NB4 (cell line): ENCODE data around the gene MAPK1.

Experiments
- DNase-seq: peaks from one replicate; pipeline ENCODE4 v3.0.0; 2010; ENCODE audit warnings: low read depth
- H3K4me3 ChIP-seq: one replicate; pipeline ENCODE4 v1.5.1; 2011; ENCODE audit warnings: mild to moderate bottlenecking, low read depth, low read length, moderate library complexity
- MYC ChIP-seq: IDR thresholded peaks from 2 replicates; pipeline ENCODE4 v1.6.1; 2011; ENCODE audit warnings: low read depth, low read length
- POLR2A ChIP-seq: IDR thresholded peaks from 2 replicates; pipeline ENCODE4 v1.6.1; 2011; ENCODE audit warnings: mild to moderate bottlenecking; ENCODE audit not compliant: insufficient read length; ENCODE audit errors: extremely low read depth
- TF ChIP-seq, protein P1 (sequence below): IDR thresholded peaks from 2 replicates; pipeline ENCODE4 v1.6.1; 2011; ENCODE audit warnings: low read depth, low read length
- TF ChIP-seq, protein P2 (sequence below): IDR thresholded peaks from one replicate; pipeline ENCODE4 v1.5.1; 2012; ENCODE audit warnings: low read depth, low read length

Gene MAPK1

DNA sequence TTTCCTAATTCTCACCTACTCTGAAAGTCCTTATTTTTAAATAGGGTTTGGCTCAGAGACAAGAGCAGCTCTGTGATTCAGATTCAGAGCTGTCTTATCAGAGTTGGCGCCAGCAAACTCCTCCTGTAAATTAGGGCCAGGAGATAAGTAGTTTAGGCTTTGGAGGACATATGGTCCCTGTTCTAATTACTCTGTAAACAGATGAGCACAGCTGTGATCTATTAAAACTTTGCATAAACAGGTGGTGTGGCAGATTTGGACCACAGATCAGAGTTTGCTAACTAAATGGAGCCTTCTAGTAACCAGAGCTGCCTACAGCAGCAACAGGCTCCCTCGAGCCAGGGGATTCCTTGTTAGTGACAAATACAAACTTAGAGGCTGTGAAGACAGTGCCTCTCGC lies 159.8 kb downstream of the MAPK1 start:
- TF ChIP-seq POLR2A (no peak), MYC (no peak)
- TF ChIP-seq, protein P1, sequence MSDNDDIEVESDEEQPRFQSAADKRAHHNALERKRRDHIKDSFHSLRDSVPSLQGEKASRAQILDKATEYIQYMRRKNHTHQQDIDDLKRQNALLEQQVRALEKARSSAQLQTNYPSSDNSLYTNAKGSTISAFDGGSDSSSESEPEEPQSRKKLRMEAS, result no peak
- TF ChIP-seq, protein P2, sequence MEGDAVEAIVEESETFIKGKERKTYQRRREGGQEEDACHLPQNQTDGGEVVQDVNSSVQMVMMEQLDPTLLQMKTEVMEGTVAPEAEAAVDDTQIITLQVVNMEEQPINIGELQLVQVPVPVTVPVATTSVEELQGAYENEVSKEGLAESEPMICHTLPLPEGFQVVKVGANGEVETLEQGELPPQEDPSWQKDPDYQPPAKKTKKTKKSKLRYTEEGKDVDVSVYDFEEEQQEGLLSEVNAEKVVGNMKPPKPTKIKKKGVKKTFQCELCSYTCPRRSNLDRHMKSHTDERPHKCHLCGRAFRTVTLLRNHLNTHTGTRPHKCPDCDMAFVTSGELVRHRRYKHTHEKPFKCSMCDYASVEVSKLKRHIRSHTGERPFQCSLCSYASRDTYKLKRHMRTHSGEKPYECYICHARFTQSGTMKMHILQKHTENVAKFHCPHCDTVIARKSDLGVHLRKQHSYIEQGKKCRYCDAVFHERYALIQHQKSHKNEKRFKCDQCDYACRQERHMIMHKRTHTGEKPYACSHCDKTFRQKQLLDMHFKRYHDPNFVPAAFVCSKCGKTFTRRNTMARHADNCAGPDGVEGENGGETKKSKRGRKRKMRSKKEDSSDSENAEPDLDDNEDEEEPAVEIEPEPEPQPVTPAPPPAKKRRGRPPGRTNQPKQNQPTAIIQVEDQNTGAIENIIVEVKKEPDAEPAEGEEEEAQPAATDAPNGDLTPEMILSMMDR, result no peak
- no peak for DNase-seq
- H3K4me3 ChIP-seq, result no peak overlapping the region
